SK-MEL-5 (cell line): Measurements from ENCODE around the gene BCOR. TPM values are rescaled to one million over a fixed set of nuclear protein-coding genes. Genes with fewer than 3 reads are reported as not detected.

Experiments used
- DNase-seq: peaks from one replicate; pipeline ENCODE4 v3.0.0-alpha.2; 2016; ENCODE audit warnings: low read depth, low spot score
- in situ Hi-C: cut with HindIII; loops from 2 replicates; pipeline ENCODE4 v1.10.0; 2016; ENCODE audit warnings: low sequenced_read_pairs, high pct_unique_total_duplicates, low pct_unique_long_range_greater_than_20kb
- total RNA-seq: library from RNA; depleted of rRNA; stranded (reverse); fragments of >200 nt; shearing (Covaris generic); gene quantifications from 2 replicates; pipeline ENCODE4 v1.2.3, GENCODE V29; 2014

BCOR gene
- total RNA-seq, 1 experiment from 2014 or later, result 24.3 TPM

DNA sequence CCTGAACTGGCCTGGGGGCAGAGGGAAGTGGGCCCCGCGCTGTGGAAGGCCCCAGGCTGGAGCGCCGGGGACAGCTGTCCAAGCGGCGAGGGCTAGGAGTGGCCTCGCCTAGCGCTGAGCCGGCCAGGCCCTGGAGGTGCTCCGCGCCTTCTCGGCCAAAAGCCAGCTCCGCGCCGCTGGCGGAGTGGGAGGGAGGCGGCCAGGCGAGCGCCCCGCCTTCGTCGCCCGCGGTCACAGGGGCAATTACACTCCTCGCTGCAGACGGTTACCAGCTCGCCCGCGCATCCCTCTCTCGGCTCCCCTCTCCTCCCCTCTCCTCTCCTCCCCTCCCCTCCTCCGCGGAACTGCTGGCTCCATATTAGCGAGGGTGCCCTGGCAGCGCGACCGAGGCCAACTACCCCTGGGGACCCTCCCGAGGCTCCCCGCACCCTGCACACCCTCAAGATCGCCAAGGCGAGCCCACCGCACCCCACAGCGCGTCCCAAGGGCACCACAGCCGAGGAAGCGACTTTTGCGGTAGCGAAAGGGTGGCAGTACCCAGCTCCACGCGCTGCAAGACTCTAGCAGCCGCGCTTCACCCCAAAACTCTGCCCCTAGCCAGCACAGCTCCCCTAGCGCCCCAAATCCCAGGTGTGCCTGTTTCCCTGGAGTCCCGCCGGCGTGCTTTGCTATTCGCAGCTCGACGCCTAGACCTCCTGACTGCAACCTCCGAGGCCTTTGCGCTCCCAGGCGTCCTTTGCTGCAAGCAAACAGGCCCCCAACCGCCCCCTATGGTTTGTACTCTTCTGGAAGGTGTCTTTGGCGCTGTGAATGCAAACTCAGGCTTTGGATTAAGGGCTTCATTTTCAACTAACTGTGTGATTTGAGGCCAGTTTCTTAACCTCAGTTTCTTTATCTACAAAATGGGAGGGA is 91.4 kb downstream of the BCOR start:
- no peak for DNase-seq
- in situ Hi-C loops, result no loop called here

DNA sequence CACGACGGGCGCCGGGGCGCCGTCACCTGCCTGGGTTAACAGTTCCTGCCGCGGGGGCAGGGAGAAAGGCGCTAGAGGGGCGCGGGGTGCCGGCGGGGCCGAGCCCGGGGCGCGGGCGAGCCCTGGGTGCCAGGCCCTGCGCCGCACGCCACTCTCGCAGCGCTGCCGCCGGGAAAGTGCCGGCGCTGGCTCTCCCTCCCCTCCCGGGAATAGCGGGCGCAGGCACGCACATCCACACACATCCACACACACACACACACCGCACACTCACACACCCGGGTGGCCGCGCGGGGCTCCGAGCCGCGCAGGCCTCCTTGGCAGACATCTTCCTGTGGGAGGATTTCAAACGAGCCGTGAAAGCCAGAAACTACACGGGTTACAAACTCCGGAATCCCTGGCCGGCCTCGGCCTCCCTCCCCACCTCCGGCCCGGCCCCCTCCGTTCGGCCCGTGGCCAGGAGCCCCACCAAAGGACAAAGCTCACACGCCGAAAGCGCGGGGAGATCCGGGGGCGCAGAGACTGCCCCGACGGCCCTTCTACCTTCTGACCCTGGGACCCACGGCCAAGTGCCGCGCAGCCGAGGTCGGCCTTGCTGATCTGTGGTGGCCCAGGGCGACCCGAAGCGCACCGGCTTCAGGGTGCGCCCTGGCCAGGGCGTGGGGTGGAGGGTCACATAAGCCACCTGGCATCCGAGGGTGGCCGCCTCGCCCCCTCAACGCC is 92.3 kb downstream of the BCOR start:
- in situ Hi-C loops, result no loop called here
- DNase-seq, result no peak

DNA sequence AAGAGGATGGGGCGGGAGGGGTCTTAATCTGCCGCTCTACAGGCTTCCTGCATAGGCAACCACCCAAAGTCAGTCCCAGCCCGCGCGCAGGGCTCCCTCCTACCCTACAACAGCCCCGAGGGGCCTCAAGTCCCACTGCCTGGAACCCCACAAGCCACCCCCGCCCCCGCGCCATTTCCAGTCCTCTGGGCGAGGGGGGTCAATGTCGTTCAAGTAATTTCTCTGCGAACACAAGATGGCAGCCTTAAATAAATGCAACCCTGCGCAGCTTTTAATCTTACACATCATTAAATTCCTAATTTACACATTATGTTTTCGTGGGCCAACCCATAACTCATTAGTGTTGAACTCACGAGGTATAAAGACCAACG is 92.9 kb downstream of the BCOR start:
- in situ Hi-C loops, result no loop called here
- no peak for DNase-seq

DNA sequence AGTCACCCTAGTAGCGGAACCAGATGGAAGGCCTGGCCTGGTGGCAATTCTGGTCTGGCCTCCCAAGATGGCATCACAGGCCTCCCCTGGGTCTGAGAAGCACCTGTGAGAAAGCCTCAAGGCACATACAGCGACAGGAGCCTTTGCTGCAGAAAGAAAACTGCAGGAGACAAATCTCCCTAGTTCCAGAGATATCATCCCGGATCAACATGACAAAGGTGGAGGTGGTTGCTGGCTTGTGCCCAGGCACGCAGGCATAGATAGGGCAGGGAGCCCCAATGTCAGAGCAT is 93.6 kb downstream of the BCOR start:
- in situ Hi-C loops, result no loop called here
- DNase-seq, result no peak

DNA sequence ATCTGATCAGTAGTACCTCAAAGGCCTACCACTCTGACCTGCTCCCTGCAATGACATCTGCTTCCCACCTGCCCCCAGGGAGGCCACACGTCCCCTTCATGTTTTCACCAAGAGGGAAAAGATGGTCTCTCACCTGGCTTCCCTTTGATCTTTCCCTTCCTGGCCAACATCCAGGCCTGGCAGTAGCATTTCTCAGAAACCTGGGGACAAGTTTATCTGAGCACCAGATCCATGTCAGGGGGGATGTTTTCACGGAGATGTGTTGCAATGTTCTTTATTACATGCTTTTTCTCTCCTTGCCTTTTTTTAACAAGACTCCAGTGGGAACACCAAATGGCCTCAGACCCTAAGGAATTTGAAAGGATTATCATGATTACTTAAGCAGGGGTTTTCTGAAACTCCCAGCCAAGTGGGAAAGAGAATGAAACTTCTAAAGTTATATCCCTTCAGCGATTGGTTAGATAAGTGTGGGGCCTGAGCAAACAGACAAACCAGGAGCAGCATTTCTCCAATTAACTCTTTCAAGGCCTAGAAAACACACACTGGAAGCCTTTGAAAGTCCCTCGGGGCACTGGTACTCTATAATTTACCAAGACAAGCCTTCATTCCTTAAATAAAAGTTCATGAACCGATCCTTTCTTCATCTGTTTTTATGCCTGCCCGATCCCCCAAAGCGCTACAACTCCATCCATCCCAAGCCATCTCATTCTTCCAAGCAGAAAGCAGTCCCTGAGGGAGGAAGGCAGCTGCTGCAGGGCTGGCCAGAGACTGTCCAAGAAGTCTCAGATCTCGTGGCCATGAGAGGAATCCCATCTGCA is 94.1 kb downstream of the BCOR start:
- in situ Hi-C loops, result no loop called here
- DNase-seq, result no peak

DNA sequence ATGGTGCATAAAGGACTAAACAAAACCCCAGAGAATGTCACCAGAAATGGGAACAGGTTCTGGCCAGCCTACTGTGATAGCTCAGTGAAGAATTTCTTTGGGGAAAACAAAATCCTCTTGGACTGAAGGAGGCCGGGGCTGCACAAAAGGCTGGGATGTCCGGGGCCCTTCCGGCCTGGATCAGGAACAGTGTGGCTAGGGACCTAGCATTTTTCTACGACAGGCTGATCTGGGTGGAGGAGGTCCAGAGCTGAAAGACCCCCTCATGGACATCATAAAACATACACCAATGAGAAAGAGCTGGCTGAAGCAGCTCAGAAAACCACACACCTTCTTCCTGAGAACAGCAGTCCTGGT is 94.7 kb downstream of the BCOR start:
- no peak for DNase-seq
- in situ Hi-C loops, result no loop called here
